MCF 10A (cell line): ENCODE data around the gene FBLIM1. TPM values are rescaled to one million over a fixed set of nuclear protein-coding genes. Genes with fewer than 3 reads are reported as not detected.

ENCODE experiments used
- BruUV-seq: library from RNA; stranded (reverse); fragments of 400-500 nt; replicated peaks from 2 replicates; lab custom pipeline; 2021; lab: Mats Ljungman, UMichigan
- CTCF ChIA-PET: fragments of 300-600 bp; sonication (Branson Sonifier 250); formaldehyde crosslinking; extraction: SDS; loops from one replicate; lab custom pipeline; 2021; ENCODE audit warnings: antibody characterized with exemption, inconsistent platforms; lab: Yijun Ruan, JAX
- POLR2A ChIA-PET: fragments of 300-600, 350-650 bp; sonication (Branson Sonifier 250); formaldehyde crosslinking; extraction: SDS; loops from one replicate; lab custom pipeline; 2020; ENCODE audit warnings: antibody characterized with exemption, inconsistent platforms; lab: Yijun Ruan, JAX
- DNase-seq: peaks from one replicate; pipeline ENCODE4 v3.0.0-alpha.2; 2018; ENCODE audit not compliant: unreplicated experiment
- H3K27ac Mint-ChIP-seq: one replicate; pipeline ENCODE4 v1.8.0; 2022; ENCODE audit warnings: mild to moderate bottlenecking, low read depth, mixed read lengths; ENCODE audit not compliant: unreplicated experiment
- H3K27me3 Mint-ChIP-seq: one replicate; pipeline ENCODE4 v1.8.0; 2022; ENCODE audit warnings: mixed read lengths; ENCODE audit not compliant: insufficient read depth, unreplicated experiment
- H3K36me3 Mint-ChIP-seq: one replicate; pipeline ENCODE4 v1.8.0; 2022; ENCODE audit warnings: mild to moderate bottlenecking, moderate library complexity, mixed read lengths; ENCODE audit not compliant: insufficient read depth, unreplicated experiment
- H3K4me1 Mint-ChIP-seq: one replicate; pipeline ENCODE4 v1.8.0; 2022; ENCODE audit warnings: mixed read lengths; ENCODE audit not compliant: insufficient read depth, unreplicated experiment
- H3K4me3 Mint-ChIP-seq: one replicate; pipeline ENCODE4 v1.8.0; 2022; ENCODE audit warnings: mild to moderate bottlenecking, moderate library complexity, mixed read lengths; ENCODE audit not compliant: unreplicated experiment
- H3K9me3 Mint-ChIP-seq: one replicate; pipeline ENCODE4 v1.8.0; 2022; ENCODE audit warnings: mixed read lengths; ENCODE audit not compliant: unreplicated experiment
- CTCF ChIP-seq: fragments of 200-600 bp; IDR thresholded peaks from one replicate; pipeline ENCODE4 v1.8.0; 2022; ENCODE audit warnings: antibody characterized with exemption, mild to moderate bottlenecking; ENCODE audit not compliant: unreplicated experiment
- intact Hi-C: fragments of 100-400 bp; cut with micrococcal nuclease; formaldehyde crosslinking; loops from 2 replicates; pipeline ENCODE4 v1.14.1; 2022
- total RNA-seq: library from RNA; stranded (reverse); gene quantifications from 2 replicates; pipeline ENCODE4 v1.2.3, GENCODE V29; 2022

FBLIM1 gene
- total RNA-seq, 1 experiment from 2014 or later: 101 TPM

DNA sequence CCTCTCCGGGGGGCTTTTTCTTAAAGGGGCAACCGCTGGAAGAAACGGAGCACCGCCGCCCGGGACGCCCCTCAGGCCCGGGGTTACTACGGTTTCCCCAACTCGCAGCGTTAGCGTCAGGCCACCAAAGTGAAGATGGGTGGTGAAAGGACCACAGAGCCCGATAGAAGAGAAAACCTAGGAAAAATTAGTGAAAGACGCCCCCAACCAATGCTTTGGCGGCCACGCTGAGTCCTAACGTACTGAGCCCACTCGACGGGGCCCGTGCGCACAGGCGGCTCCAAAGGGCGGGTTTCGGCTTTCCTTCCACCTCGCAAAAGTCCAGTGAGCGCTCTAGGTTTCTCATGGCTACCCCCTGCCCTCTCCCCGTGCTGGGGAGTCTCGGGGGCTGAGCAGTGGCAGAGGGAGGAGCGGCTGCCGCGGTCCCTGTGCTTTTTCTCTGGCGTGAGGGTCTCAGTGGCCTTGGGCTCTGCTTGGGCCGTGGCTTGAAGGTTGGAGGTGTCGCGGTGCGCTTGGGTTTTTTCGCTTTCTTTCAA, 76.7 kb downstream of the FBLIM1 start:
- H3K4me1 Mint-ChIP-seq: peaks cover 12% of the 10 kb centered on the region
- ChIA-PET POLR2A (interaction anchor here (0.8 to 5.4 kb wide), 17 partner anchors 9 to 172 kb away, joined by 3 to 283 read pairs (median 15); partner anchors contain the start of gene SPEN), CTCF (no interaction called here)
- intact Hi-C loops: loop anchor here (1.0 to 2.0 kb wide), 2 partner anchors 12 to 34 kb away; partner anchors contain the start of gene SPEN
- TSS peak; percentile 15 for BruUV-seq
- H3K4me3 Mint-ChIP-seq: peak overlapping the region; percentile 87
- H3K27ac Mint-ChIP-seq: peak overlapping the region; percentile 93
- no peaks in the 10 kb centered on the region for H3K36me3 Mint-ChIP-seq
- no peaks in the 10 kb centered on the region for H3K9me3 Mint-ChIP-seq
- no peaks in the 10 kb centered on the region for H3K27me3 Mint-ChIP-seq
- no peak for DNase-seq
- TF ChIP-seq CTCF: no peak

GRCh38 chr1:15835741-15836510, 77.3 kb downstream of the FBLIM1 start:
- no TSS peak for BruUV-seq
- ChIA-PET CTCF (interaction anchor here (0.7 kb wide), 1 partner anchor 1210 kb away, joined by 3 read pairs; no protein-coding TSS in a partner anchor), POLR2A (interaction anchor here (0.5 to 5.4 kb wide), 12 partner anchors 9 to 322 kb away, joined by 3 to 112 read pairs (median 3); partner anchors contain the start of gene SPEN)
- no peak for TF ChIP-seq CTCF
- Mint-ChIP-seq H3K36me3 (no peaks in the 10 kb centered on the region), H3K9me3 (no peaks in the 10 kb centered on the region), H3K4me1 (peaks cover 6% of the 10 kb centered on the region), H3K27me3 (no peaks in the 10 kb centered on the region), H3K27ac (peak overlapping the region; percentile 93), H3K4me3 (peak overlapping the region; percentile 87)
- intact Hi-C loops: loop anchor here (1.0 to 2.0 kb wide), 2 partner anchors 11 to 35 kb away; partner anchors contain the start of gene SPEN
- peak; percentile 99 for DNase-seq

Other genes with a start within 250 kb of the FBLIM1 start
- gene CASP9, start 234.6 kb upstream of the FBLIM1 start, total RNA-seq: 8.9 and 12.1 TPM in 2 replicates
- gene DNAJC16, start 231.9 kb upstream of the FBLIM1 start, total RNA-seq: 17.2 and 26.5 TPM in 2 replicates
- gene AGMAT, start 173.7 kb upstream of the FBLIM1 start, total RNA-seq: not detected in 2 replicates
- gene DDI2, start 141.3 kb upstream of the FBLIM1 start, total RNA-seq: 26.6 and 32.7 TPM in 2 replicates
- 51.5 and 65.8 TPM in 2 replicates for gene PLEKHM2, start 74.5 kb upstream of the FBLIM1 start, total RNA-seq
- 0.79 and 1.3 TPM in 2 replicates for gene SLC25A34, start 22.5 kb upstream of the FBLIM1 start, total RNA-seq
- not detected in 2 replicates for gene TMEM82, start 16.3 kb upstream of the FBLIM1 start, total RNA-seq
- 1.1 and 1.7 TPM in 2 replicates for gene UQCRHL, start 48.9 kb downstream of the FBLIM1 start, total RNA-seq
- 44.2 and 50.6 TPM in 2 replicates for gene SPEN, start 88.9 kb downstream of the FBLIM1 start, total RNA-seq
- gene ZBTB17, start 217.3 kb downstream of the FBLIM1 start, total RNA-seq: 46.3 and 48.3 TPM in 2 replicates
- gene SRARP, start 245.4 kb downstream of the FBLIM1 start, total RNA-seq: not detected in 2 replicates